Esophagus muscularis mucosa (tissue), 4 donors: ENCODE data around the gene SPG11. TPM values are rescaled to one million over a fixed set of nuclear protein-coding genes. Genes with fewer than 3 reads are reported as not detected.

Source experiments
- DNase-seq: peaks from one replicate; pipeline ENCODE4 v3.0.0-alpha.2; 2017; ENCODE audit errors: extremely low spot score
- H3K27ac ChIP-seq, 4 donors: fragments of 200-600 bp; sonication (generic); replicated peaks in 1 of 4; 1 replicate in 3 of 4; 2 replicates in 1 of 4; pipeline ENCODE4 v1.5.1; 2016 to 2019; ENCODE audit warnings: mild to moderate bottlenecking in 1 of 4
- H3K27me3 ChIP-seq, 4 donors: fragments of 200-600 bp; sonication (generic); one replicate each; pipeline versions ENCODE4 v1.5.1 to v1.6.0; 2016 to 2019
- H3K36me3 ChIP-seq, 4 donors: fragments of 200-600 bp; sonication (generic); one replicate each; pipeline ENCODE4 v1.5.1; 2016 to 2019
- H3K4me1 ChIP-seq, 4 donors: fragments of 200-600 bp; sonication (generic); one replicate each; pipeline ENCODE4 v1.5.1; 2016 to 2019
- H3K4me3 ChIP-seq, 4 donors: fragments of 200-600 bp; sonication (generic); 1 replicate in 2 of 4; 2 replicates in 2 of 4; pipeline ENCODE4 v1.5.1; 2016 to 2019; ENCODE audit warnings: mild to moderate bottlenecking in 4 of 4, moderate library complexity in 1 of 4
- H3K9me3 ChIP-seq, 4 donors: fragments of 200-600 bp; sonication (generic); 1 replicate in 3 of 4; 2 replicates in 1 of 4; pipeline ENCODE4 v1.5.1; 2016 to 2019
- CTCF ChIP-seq, 3 experiments: fragments of 200-600 bp in 2 of 3; fragments of 450-650 bp in 1 of 3; sonication (generic) in 2 of 3; IDR thresholded peaks; one replicate each; pipeline ENCODE4 v1.5.1; 2017 to 2019; ENCODE audit warnings: antibody characterized with exemption in 3 of 3, mild to moderate bottlenecking in 2 of 3, moderate library complexity in 1 of 3
- EP300 ChIP-seq: sonication (generic); formaldehyde crosslinking; IDR thresholded peaks from one replicate; pipeline ENCODE4 v1.6.1; 2017; ENCODE audit warnings: antibody characterized with exemption
- POLR2A ChIP-seq: fragments of 450-650 bp; IDR thresholded peaks from one replicate; pipeline ENCODE4 v1.6.1; 2017; ENCODE audit warnings: antibody characterized with exemption, moderate library complexity, mild to moderate bottlenecking, low read depth
- POLR2AphosphoS5 ChIP-seq, 2 donors: sonication (generic); formaldehyde crosslinking; IDR thresholded peaks; one replicate each; pipeline ENCODE4 v1.6.1; 2017; ENCODE audit warnings: antibody characterized with exemption in 2 of 2
- WGBS: methylation state at CpG from one replicate; pipeline ENCODE4 v1.1.5; 2018; 5-methylcytosine and 5-hydroxymethylcytosine counted together
- intact Hi-C: fragments of 100-400 bp; cut with DNase I; formaldehyde crosslinking; loops from one replicate; pipeline ENCODE4 v1.15.1; 2023
- total RNA-seq, 4 donors: library from RNA; depleted of rRNA; stranded (reverse); fragments of >200 nt; gene quantifications; one replicate each; pipeline versions ENCODE4 v1.1.0 to v1.2.1, GENCODE V29; 2016

Gene SPG11
- total RNA-seq, 4 donors from 2014 or later = 40.4 to 80.6 (median 55.2) TPM

GRCh38 chr15:44596511-44597010 is 66.9 kb downstream of the SPG11 start:
- H3K36me3 ChIP-seq = peaks cover 70 to 100% (median 81%) of the 10 kb centered on the region in 4 donors
- H3K4me1 ChIP-seq = no peaks in the 10 kb centered on the region
- TF ChIP-seq POLR2AphosphoS5 (IDR thresholded peaks at IDR 0.05) = no peak
- TF ChIP-seq CTCF (IDR thresholded peaks at IDR 0.05) = no peak
- no peak for TF ChIP-seq POLR2A
- TF ChIP-seq EP300 = no peak
- no peaks in the 10 kb centered on the region for H3K27me3 ChIP-seq
- H3K9me3 ChIP-seq = no peaks in the 10 kb centered on the region
- 67% methylated on average over 1 of the region's 1 CpG for WGBS
- intact Hi-C loops = no loop called here
- H3K27ac ChIP-seq = no peak overlapping the region
- H3K4me3 ChIP-seq = no peak overlapping the region
- DNase-seq = no peak

- Histone ChIP-seq H3K27ac (no peak overlapping the region), H3K4me3 (no peak overlapping the region), H3K36me3 (peaks cover 69 to 100% (median 83%) of the 10 kb centered on the region in 4 donors), H3K9me3 (no peaks in the 10 kb centered on the region), H3K4me1 (peaks cover 0 to 6% (median 2%) of the 10 kb centered on the region in 4 donors), H3K27me3 (no peaks in the 10 kb centered on the region)
- TF ChIP-seq CTCF (IDR thresholded peaks at IDR 0.05) (no peak), EP300 (no peak), POLR2A (no peak), POLR2AphosphoS5 (IDR thresholded peaks at IDR 0.05) (no peak)
- intact Hi-C loops = no loop called here
- WGBS = 98% methylated on average over 3 of the region's 3 CpGs
- no peak for DNase-seq
Observed at GRCh38 chr15:44595656-44596510, 67.6 kb downstream of the SPG11 start.

- TF ChIP-seq CTCF (IDR thresholded peaks at IDR 0.05) = no peak
- no peak for TF ChIP-seq EP300
- TF ChIP-seq POLR2A = no peak
- no peak for TF ChIP-seq POLR2AphosphoS5 (IDR thresholded peaks at IDR 0.05)
- 55% methylated on average over 1 of the region's 1 CpG for WGBS
- Histone ChIP-seq H3K4me3 (no peak overlapping the region), H3K27ac (no peak overlapping the region), H3K4me1 (peaks cover 0 to 7% (median 2%) of the 10 kb centered on the region in 4 donors), H3K9me3 (no peaks in the 10 kb centered on the region), H3K36me3 (peaks cover 67 to 100% (median 82%) of the 10 kb centered on the region in 4 donors), H3K27me3 (no peaks in the 10 kb centered on the region)
- DNase-seq = no peak
- intact Hi-C loops = no loop called here
Observed at GRCh38 chr15:44595246-44595645, 68.2 kb downstream of the SPG11 start.

- intact Hi-C loops = no loop called here
- 87% methylated on average over 7 of the region's 7 CpGs for WGBS
Observed at GRCh38 chr15:44593042-44593736, 70.3 kb downstream of the SPG11 start.

More at GRCh38 chr15:44593042-44593736, 70.3 kb downstream of the SPG11 start:
- Histone ChIP-seq H3K4me3 (no peak overlapping the region), H3K27me3 (no peaks in the 10 kb centered on the region), H3K4me1 (peaks cover 0 to 7% (median 2%) of the 10 kb centered on the region in 4 donors), H3K36me3 (peaks cover 74 to 100% (median 91%) of the 10 kb centered on the region in 4 donors), H3K27ac (no peak overlapping the region), H3K9me3 (no peaks in the 10 kb centered on the region)
- DNase-seq = no peak
- TF ChIP-seq POLR2A = no peak
- TF ChIP-seq POLR2AphosphoS5 (IDR thresholded peaks at IDR 0.05) = no peak
- peak in 2 of 3 experiments; percentile 13 to 36 for TF ChIP-seq CTCF (IDR thresholded peaks at IDR 0.05)
- no peak for TF ChIP-seq EP300
